GM21360 (cell line): ENCODE measurements around the gene ALOX12B.
"Not testable (repeated sequence)": the region's sequence is repeated elsewhere in the genome, so short reads cannot be mapped to it uniquely, and the experiment has no call there.

Source experiments
- ATAC-seq: cut with Tn5 transposase; IDR thresholded peaks from one replicate; pipeline ENCODE4 v1.9.1; 2021; ENCODE audit warnings: mild to moderate bottlenecking, moderate library complexity; ENCODE audit not compliant: unreplicated experiment

The ALOX12B gene

DNA sequence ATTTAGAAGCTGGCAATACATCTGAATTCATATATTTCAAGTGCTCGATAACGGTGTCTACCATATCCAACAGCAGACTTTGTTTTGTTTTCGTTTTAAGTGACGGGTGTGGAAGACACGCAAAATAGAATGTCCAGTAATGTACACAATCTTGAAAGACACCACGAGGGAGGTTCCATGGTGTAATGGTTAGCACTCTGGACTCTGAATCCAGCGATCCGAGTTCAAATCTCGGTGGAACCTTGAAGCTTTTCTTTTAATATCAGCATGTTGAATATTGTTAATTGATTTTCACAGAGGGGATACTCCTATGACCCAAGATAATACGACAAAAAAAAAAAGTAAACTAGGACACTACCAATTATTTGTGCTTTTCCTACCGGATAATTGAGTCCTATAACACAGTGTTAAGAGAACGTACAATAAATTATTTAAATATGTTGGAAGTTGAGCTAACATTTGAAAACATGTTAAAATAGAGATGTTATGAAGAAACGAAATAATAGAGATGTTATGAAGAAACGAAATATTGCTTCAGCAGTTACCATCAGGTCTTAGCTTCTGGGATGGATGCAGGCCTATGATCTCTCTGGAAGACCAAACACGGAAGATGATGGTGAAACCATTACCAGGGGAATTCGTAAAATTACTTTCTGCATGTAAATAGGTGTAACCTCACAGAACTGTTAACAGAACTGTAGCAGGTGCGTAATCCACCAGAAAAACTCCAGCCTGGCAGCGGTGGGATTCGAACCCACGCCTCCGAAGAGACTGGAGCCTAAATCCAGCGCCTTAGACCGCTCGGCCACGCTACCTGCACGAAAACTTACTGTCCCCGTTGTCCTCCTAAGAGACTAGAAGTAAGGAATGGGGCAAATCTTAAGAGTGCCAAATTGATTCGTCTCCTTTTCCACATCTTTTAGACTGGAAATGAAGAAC, 32.3 kb upstream of the ALOX12B start:
- ATAC-seq: no peak

DNA sequence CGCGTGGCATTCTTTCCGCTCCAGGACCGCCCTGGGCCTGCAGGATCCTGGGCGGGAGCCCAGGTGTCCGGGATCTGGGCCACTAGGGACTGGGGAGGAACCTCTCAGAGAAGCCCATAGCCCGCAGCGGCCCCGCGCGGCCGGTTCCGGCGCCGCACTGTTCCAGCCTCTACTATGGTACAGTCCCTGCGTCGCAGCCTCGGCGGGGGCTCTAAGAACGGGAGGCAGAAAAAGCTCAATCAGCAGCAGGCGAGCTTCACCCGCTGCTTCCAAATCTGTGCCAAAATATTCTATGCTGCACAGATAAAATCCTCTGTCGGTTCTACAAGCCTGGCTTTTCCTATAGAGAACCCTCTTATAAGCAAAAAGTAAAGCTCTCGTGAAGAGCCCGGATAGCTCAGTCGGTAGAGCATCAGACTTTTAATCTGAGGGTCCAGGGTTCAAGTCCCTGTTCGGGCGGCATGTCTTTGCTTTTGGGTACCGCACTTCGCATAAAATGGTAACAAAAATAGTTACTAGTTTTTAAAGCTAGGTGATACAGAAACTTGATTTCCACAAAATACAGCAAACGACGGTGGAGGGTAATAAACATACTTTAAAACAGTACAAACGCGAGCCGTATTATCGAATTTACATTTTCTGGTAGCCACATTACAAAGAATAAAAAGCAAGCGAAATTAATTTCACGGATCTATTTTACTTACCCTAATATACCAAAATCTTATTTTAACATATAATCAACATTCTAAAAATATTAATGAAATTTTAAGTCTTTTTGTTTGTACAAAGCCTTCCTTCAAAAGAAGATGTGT, 31.5 kb upstream of the ALOX12B start:
- ATAC-seq: peak; percentile 30

DNA sequence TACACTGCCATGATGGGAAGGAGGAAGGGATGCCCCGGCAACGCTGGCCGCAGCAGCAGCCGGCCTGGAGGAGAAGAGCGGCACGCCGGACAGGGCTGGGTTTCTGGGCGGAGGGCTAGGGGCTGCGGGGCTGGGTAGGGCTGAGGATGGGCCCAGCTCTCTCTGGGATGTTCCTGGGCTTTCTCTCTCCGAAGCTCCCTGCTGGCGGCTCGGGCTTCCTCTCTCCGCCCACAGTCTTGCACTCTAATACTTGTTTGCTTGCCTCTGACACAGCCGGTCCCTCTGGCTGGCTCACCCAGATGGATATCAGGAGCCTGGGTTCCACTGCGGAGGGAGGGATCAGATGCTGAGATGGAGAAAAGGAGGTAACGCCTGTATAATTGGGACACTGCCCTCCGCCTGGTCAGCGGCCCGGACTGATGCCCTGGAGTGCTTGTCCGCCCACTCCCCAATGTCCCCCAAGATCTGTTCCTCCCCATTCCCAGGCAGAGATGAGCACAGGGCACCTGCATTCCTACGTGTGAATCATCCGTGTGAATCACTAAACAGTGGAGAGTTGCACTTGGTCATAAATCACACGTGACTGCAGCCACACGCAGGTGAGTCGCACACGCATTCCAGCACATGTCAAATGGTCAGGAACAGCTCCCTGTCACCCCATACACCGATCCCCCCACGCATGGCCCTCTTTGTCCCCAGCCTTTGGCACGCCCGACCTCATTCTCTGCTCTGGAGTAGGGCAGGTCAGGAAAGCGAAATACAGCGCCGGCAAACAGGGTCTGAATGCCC, 30.7 kb upstream of the ALOX12B start, which contains the start of gene ALOXE3:
Gene ALOXE3 (minus strand): TSS at position 535 of the 789 bp plus-strand sequence. CDS start 524 bp downstream, at position 11.
- no peak for ATAC-seq

DNA sequence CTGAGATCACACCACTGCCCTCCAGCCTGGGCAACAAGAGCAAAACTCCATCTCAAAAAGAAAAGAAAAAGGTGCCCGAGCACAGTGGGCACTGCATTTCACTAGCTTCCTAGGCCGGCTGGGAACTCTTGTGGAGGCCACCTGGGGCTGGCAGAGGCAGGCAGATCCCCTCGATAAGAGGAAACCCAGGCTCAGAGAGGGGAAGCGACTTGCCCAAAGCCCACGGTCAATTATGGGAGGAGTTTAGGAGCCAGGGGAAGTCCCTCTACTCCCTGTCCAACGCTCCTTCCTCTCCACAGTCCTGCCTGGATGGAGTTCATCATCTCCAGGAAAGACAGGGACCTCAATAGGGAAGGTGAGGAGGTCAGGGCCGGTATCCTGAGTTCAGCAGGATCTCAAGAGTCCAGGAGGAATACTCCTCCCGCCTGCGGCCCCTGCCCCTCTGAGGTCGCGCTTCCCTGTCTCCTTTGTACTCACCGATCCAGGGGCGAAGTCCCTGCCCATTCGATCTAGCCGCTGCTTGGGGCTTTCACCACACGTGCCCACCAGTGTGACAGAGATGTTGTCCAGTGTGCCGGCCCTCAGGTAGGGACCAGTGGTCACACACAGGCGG, 30.0 kb upstream of the ALOX12B start:
- ATAC-seq: no peak

DNA sequence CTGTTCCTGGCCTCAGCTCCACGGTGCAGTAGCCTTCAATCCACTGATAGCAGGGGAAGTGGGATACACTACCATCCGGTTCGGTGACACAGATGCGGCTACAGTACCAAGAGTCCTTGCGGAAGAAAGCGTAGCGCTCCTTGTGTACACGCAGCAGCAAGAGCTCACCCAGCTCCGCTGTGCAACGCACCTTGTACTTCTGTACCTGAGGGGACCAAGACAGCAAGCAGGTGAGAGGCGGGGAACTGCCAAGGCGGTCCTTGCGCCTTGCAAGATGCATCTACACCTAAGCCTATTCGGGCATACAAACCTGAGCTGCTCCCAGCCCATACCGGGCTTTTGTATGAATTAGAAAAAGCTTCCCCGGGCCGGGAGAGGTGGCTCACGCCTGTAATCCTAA, 29.3 kb upstream of the ALOX12B start:
- ATAC-seq: no peak

DNA sequence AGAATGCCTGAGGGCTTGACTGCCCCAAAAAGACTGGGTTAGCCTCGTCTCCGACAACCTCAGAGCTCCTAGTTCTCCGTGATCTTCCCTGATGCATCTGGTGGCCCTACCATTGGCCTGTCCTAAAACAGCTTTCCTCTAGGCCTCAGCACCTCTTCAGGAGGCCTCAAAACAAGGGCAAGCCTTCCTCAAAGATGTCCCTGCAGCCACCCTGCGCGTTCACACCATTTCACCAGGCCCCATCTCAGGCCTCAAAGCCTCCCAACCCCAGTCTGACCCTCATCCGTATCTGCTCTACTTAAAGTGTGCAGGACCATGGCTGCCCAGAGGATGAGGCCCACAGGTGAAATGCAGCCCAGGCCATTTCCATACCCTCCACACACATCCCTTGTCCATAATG, 23.4 kb upstream of the ALOX12B start:
- ATAC-seq: no peak

DNA sequence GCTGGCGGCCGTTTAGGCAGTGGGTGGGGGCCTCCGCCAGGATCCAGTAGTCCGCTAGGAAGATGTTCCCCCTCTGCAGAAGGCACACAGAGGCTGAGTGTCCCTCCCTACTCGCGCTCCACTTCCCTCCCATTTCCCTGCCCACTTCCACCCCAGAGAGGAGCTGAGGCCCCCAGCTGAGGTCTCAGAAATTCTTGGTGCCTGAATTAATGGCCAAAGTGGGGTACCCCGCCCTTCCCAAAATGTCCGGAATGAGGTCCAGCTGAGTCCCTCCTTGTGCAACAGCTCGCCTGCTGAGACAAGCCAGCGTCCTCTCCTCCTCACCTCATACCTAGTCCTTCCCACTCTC, 22.9 kb upstream of the ALOX12B start:
- ATAC-seq: no peak

DNA sequence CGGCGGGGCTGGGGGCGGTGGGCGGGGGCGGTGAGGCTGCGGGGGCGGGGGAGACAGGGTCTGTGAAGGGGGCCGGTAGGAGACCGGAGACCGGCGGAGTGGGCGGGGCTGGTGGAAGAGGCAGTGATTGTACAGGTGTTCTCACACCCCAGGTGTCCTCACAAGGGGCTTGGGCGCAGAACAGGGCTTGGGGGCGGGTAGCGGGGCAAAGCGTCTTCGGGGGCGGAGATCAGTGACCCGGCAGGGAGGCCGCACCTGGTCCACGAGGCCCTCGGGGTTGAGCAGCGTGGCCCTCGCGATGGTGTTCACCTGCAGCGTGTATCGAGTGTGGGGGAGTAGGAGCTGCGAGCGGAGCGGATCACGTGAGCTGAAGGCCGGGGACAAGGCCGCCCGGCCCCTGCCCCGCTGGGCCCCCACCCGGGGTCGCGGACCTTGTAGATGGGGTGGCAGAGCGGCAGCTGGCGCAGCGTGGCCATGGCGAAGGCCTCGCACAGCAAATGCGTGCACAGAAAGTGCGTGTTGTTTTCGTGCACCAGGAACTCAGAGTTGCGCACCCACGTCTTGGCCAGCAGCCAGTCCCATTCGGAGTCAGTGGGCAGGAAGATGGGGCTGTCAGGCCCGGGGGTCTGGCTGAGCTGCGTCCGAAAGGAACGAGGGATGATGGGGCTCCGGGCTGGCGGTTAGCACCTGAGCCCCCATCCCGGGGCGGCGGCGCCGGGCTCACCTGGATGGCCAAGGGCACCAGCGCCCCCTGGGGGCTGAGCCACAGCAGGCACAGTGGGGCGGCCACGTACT, 22.3 kb upstream of the ALOX12B start:
- ATAC-seq: no peak

DNA sequence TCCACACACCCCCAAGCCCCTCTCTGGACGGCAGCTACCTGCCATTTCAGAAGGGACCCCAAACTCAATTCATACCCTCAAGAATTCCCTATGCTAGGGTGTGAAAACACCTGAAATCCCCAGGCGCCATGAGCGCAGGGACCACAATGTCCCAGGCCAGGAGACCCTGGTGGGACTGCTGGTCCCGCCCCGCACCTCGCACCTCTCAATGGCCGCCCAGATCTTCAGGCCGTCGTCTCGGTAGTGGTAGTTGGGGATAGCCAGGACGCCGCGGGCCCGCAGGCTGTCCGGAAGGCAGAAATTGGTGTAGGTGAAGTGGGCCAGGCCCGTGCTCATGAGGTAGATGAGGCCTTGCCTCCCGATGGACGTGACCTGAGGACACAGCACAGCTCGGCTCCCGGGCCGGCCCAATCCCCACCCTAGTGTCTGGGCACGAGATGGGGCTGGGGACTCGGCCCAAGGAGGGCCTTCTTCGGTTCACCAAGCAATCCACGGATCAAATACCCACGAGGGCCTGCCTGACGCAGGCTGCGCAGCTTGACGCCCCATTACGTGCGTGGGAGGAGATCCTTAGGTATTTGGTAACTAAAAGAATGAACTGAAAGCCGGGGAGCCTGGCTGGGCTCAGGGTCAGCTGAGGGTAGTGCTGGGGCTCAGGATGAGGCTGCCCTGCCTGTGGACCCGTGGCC, 21.6 kb upstream of the ALOX12B start:
- no peak for ATAC-seq

DNA sequence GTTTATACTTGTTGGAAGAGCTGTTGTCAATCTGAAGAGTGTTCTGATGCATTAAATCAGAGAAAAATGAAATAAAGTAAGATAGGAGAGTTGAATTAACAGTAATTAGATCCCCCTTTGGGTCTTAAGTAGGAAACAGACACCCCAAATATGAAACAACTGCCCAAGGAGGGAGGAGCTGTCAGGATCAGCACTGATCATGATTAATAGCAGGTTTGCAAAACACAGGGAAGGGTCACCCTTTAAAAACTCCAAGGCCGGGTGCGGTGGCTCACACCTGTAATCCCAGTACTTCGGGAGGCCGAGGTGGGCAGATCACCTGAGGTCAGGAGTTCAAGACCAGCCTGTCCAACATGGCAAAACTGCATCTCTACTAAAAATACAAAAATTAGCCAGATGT, 19.5 kb upstream of the ALOX12B start:
- not testable (repeated sequence) for ATAC-seq

DNA sequence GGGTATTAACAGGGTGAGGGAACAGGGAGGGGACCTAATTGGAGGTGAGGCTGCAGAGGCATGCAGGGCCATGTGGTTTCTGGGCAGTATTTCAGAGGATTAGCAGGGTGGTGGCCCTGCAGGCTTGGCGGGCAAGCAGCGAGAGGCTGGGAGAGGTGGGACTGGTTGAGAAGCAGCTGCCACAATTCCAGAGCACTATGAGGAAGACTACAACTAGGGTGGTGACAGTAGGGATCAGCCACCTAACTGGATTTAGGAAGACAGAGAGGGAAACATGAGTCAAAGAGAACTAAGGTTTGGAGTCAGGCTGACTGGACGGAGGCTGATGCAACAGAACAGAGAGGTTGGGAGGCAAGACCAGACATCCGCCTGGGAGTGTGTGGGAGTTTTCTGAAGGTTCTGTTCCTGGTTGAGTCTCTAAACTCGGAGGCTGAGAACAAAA, 18.5 kb upstream of the ALOX12B start:
- ATAC-seq: no peak

DNA sequence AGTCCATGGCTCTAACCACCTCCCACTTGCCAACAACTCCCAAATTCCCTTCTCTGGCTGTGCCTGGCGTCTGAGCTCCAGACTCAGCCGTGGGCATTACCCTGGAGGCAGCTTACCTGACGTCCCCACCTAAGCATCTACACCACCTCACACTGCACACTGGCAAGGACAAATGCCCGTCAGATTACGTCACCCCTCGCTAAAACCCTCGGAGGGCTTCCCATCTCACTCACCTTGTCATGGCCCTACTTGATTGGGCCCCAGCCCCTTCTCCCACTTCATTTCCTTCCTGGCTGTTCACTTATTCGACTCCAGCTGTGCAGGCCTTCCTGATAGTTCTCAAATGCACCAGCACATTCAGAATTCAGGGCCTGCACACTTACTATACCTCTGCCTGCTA, 17.4 kb upstream of the ALOX12B start:
- no peak for ATAC-seq

DNA sequence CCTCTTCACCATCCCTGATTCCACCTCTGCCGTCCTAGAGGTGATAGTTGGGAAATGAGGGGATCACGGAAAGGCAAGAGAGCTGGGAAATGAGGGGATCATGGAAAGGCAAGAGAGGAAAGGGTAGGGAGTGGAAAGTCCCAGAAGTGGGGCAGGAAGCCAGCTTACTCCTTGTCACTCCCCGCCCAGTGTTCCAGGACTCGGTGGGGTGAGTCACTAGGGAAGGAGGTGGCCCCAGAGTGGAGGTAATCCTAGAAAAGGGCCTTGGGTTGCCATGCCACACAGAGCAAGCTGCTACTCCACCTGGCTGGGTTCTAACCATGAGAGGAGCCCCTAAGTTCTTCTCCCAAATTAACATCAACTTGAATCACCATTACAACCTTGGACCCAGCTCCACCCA, 16.0 kb upstream of the ALOX12B start:
- no peak for ATAC-seq

DNA sequence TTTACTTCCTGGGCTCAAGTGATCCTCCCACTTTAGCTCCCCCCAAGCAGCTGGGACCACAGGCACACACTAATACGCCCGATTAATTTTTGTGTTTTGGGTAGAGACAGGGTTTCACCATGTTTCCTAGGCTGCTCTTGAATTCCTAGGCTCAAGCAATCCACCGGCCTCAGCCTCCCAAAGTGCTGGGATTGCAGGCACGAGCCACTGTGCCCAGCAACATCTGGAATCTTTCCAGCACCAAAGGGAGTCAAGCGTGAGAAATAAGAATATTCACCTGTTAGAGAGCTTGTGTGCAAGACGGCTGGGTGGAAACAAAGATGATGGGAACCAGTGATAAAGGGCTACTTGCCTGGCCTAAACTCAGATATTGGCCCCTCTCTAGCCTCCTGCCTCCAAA, 14.2 kb upstream of the ALOX12B start:
- no peak for ATAC-seq

DNA sequence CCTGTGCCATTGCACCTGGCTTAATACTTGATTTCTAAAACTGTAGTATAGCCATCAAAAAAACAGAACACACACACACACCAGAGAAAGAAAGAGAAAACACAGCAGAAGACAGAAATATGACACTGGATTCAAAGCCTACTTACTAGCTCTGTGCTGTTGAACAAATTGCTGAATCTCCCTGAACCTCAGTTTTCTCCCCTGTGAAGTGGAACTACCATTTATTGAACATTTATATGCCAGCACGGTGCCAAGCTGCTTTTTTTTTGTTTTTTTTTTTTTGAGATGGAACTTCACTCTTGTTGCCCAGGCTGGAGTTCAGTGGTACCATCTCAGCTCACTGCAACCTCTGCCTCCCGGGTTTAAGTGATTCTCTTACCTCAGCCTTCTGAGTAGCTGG, 13.2 kb upstream of the ALOX12B start:
- ATAC-seq: no peak

DNA sequence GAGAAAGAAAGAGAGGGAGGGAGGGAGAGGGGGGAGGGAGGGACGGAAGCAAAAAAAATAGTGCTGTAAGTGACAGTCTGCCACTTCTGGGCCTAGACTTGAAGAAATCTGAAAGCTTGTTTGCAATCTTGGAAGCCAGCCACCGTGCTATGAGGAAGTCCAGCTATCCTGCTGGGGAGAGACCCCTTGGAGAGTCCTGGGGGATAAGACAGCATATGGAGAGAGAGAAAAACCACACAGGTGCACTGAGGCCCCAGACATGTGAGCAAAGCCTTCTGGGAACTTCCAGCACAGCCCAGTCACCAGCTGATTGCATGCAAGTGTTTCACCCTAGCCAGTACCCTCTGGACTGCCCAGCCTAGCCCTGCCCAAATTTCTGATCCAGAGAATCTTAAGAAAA, 12.6 kb upstream of the ALOX12B start:
- ATAC-seq: no peak

DNA sequence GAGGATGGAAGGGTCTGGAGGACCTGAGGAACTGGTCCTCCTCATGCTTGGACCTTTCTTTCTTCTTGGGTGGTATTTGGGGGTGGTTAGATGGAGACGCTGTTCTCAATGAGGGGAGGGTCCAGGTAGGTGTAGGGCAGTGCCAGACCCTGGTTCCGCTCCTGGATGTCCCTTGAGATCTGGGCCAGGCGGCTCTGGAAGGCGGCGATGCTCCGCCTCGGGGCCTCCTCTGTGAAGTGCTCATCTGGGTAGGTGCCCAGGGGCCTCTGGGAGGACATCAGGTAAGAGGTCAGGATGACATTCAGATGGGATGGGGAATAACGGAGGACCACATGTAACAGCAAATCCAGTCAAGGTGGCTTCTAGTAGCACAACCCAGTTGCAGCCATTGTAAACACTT, 9.0 kb upstream of the ALOX12B start:
- ATAC-seq: no peak

DNA sequence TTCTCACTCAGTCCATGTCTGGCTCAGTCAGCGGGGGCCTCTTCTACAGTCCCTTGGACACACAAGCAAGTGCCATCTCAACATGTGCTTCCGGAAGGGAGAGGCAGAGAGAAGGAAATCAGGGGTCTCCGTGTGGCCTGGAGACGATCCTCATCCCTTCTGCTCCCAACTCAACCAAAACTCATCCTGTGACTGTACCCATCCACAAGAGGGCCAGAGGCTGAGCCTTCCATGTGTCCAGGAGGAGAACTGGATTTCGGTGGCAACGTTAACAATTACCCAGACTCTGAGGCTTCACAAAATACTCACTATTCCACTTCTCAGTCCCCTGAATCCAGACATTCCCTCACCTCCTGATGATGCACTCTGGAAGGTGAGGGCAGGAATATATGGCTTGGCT, 7.8 kb upstream of the ALOX12B start:
- ATAC-seq: no peak

DNA sequence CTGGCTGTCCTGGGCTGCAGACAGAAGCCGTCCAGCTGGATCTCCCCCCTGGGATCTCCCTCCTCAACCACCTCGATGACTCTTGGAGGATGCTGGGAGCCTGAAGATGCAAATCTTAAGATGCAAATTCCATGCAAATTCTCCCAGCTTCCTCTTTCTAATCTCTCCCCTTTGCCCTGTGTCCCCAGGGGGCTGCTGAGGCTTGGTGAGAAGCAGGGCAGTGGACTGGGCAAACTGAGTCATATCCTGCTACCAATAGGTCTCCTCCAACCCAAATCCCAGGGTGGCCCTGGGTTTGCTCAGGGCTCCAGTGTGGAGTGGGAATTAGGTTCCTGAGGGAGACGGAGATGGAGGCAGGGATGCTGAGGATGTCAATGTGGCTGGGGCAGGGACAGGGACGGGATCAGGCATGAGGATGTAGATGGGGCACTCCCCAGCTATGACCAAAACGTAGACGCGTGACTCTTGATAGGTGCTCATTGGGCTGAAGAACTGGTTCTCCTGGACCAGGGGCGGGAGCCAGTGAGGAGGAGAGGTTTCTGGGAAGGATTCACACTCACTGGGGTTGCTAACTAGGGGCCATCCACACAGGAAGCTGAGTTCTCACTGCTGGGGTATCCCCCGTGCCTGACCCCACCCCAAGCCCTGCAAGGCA, 3.6 kb upstream of the ALOX12B start:
- no peak for ATAC-seq
